K562 (cell line): ENCODE results near the gene HMGCL. TPM values are rescaled to one million over a fixed set of nuclear protein-coding genes. Genes with fewer than 3 reads are reported as not detected.

Source experiments
- AFF4 ChIP-seq: sonication (generic); formaldehyde crosslinking; IDR thresholded peaks from 2 replicates; pipeline ENCODE4 v1.8.0; 2023; ENCODE audit warnings: mild to moderate bottlenecking, missing genetic modification reagents
- DLX4 ChIP-seq: fragments of 250-450 bp; sonication (Bioruptor Pico); IDR thresholded peaks from 2 replicates; pipeline ENCODE4 v1.6.1; 2021; ENCODE audit warnings: mild to moderate bottlenecking
- HBP1 ChIP-seq: fragments of 450-650 bp; formaldehyde crosslinking; IDR thresholded peaks from 2 replicates; pipeline ENCODE4 v1.4.0; 2022; ENCODE audit warnings: missing genetic modification characterization
- KAT8 ChIP-seq: fragments of 450-650 bp; IDR thresholded peaks from 2 replicates; pipeline ENCODE4 v1.6.1; 2016; ENCODE audit warnings: low read depth, mild to moderate bottlenecking
- PCBP2 ChIP-seq: fragments of 200-400 bp; formaldehyde crosslinking; IDR thresholded peaks from 2 replicates; pipeline ENCODE4 v1.6.1; 2018; ENCODE audit warnings: low read length, low read depth, mild to moderate bottlenecking, moderate library complexity; ENCODE audit not compliant: poor library complexity, severe bottlenecking
- PTTG1 ChIP-seq: fragments of 450-650 bp; IDR thresholded peaks from 2 replicates; pipeline ENCODE4 v1.6.1; 2016; ENCODE audit warnings: low read depth, mild to moderate bottlenecking, missing genetic modification characterization, missing compliant biosample characterization
- RNF2 ChIP-seq: sonication (generic); IDR thresholded peaks from 2 replicates; pipeline ENCODE4 v1.6.1; 2016
- SAP30 ChIP-seq: fragments of 200-600 bp; sonication (generic); IDR thresholded peaks from 2 replicates; pipeline ENCODE4 v1.6.1; 2012; ENCODE audit warnings: borderline replicate concordance, low read depth, mild to moderate bottlenecking, moderate library complexity, low read length, control low read depth, inconsistent platforms; ENCODE audit not compliant: insufficient read depth, poor library complexity, severe bottlenecking
- SMARCE1 ChIP-seq: fragments of 450-650 bp; IDR thresholded peaks from 2 replicates; pipeline ENCODE4 v1.7.1; 2016; ENCODE audit warnings: mild to moderate bottlenecking
- SNIP1 ChIP-seq: fragments of 450-650 bp; IDR thresholded peaks from 2 replicates; pipeline ENCODE4 v1.7.1; 2017; ENCODE audit warnings: low read depth, mild to moderate bottlenecking
- XRCC4 ChIP-seq: IDR thresholded peaks from one replicate; pipeline ENCODE4 v1.6.1; 2011; ENCODE audit not compliant: insufficient read depth, insufficient read length; ENCODE audit errors: extremely low read depth
- ZC3H11A ChIP-seq: IDR thresholded peaks from 2 replicates; pipeline ENCODE4 v1.6.1; 2012; ENCODE audit warnings: low read depth, low read length, improper control_type of control experiment
- ZNF12 ChIP-seq: sonication (generic); formaldehyde crosslinking; IDR thresholded peaks from 2 replicates; pipeline ENCODE4 v1.4.0; 2020; ENCODE audit warnings: mild to moderate bottlenecking, missing genetic modification reagents
- ZNF347 ChIP-seq: fragments of 450-650 bp; formaldehyde crosslinking; IDR thresholded peaks from 2 replicates; pipeline ENCODE4 v1.4.0; 2020; ENCODE audit warnings: low read depth, mild to moderate bottlenecking, moderate library complexity
- ZNF395 ChIP-seq: fragments of 200-800 bp; sonication (Bioruptor generic); IDR thresholded peaks from 2 replicates; pipeline ENCODE4 v1.6.1; 2017; ENCODE audit warnings: missing genetic modification characterization, missing compliant biosample characterization
- ZNF518B ChIP-seq: fragments of 250-450 bp; sonication (Bioruptor Pico); IDR thresholded peaks from 2 replicates; pipeline ENCODE4 v1.5.0; 2021; ENCODE audit warnings: mild to moderate bottlenecking, moderate library complexity
- ZNF668 ChIP-seq: fragments of 250-450 bp; sonication (Bioruptor Pico); IDR thresholded peaks from 2 replicates; pipeline ENCODE4 v1.8.0; 2022; ENCODE audit warnings: mild to moderate bottlenecking, inconsistent platforms
- polyA plus RNA-seq, 8 experiments: library from polyadenylated mRNA; depleted of rRNA in 4 of 8; stranded (reverse) in 5 of 8; unstranded in 3 of 8; fragments of >200 nt; fragmentation: Nextera tagmentation in 2 of 8; fragmentation: Illumina TruSeq in 1 of 8; extraction: Ambion mirVana in 2 of 8; extraction: Trizol in 1 of 8; gene quantifications; 2 replicates each; pipeline versions ENCODE4 v1.2.1 to v1.2.3, GENCODE V29; 2011 to 2014; ENCODE audit warnings: inconsistent platforms in 1 of 8, missing spikeins in 1 of 8
- total RNA-seq, 7 experiments: library from RNA; depleted of rRNA in 6 of 7; stranded (reverse); fragments of >200 nt in 6 of 7; fragmentation: Illumina TruSeq in 2 of 7; extraction: Trizol in 2 of 7; gene quantifications; 2 replicates each; pipeline versions ENCODE4 v1.2.1 to v1.2.3, GENCODE V29; 2011 to 2021; ENCODE audit warnings: low replicate concordance in 1 of 7

HMGCL gene
- total and polyA plus RNA-seq, 9 of the 15 experiments (the other 6 are each of a cell fraction or from before 2014, with no cell fraction given): 18.0 to 82.2 (median 24.2) TPM

- TF ChIP-seq ZNF12 (CRISPR knock-in tag): no peak
- no peak for TF ChIP-seq AFF4
- TF ChIP-seq ZNF395 (CRISPR knock-in tag): no peak
- no peak for TF ChIP-seq KAT8
- no peak for TF ChIP-seq ZNF347 (CRISPR knock-in tag)
- TF ChIP-seq SNIP1: no peak
- no peak for TF ChIP-seq HBP1
- TF ChIP-seq XRCC4: no peak
- TF ChIP-seq SAP30: no peak
- TF ChIP-seq SMARCE1: no peak; the same call in 1 of the 2 replicates
- no peak for TF ChIP-seq ZC3H11A
- TF ChIP-seq PTTG1 (tag): no peak
- no peak for TF ChIP-seq ZNF668 (CRISPR knock-in tag)
- TF ChIP-seq RNF2: no peak
- no peak for TF ChIP-seq PCBP2
- no peak for TF ChIP-seq ZNF518B
- TF ChIP-seq DLX4 (CRISPR knock-in tag): no peak
Observed at GRCh38 chr1:23809751-23810171, 15.5 kb downstream of the HMGCL start (continued).
